GM12878 (cell line): ENCODE data around the gene CDX1. TPM values are rescaled to one million over a fixed set of nuclear protein-coding genes. Genes with fewer than 3 reads are reported as not detected.

Experiments
- ATAC-seq: fragments of 200-7000 bp; cut with Tn5 transposase; 3 replicates; pipeline ENCODE4 v1.9.1; 2020; ENCODE audit warnings: mild to moderate bottlenecking, moderate library complexity
- BruUV-seq: library from RNA; stranded (reverse); fragments of 400-500 nt; replicated peaks from 2 replicates; lab custom pipeline; 2021; lab: Mats Ljungman, UMichigan
- CTCF ChIA-PET: fragments of 300-600 bp; sonication (Branson Sonifier 250); formaldehyde crosslinking; extraction: SDS; loops from one replicate; lab custom pipeline; 2021; ENCODE audit warnings: inconsistent platforms; lab: Yijun Ruan, JAX
- POLR2A ChIA-PET: fragments of 350-600 bp; formaldehyde crosslinking; extraction: SDS; loops from one replicate; lab custom pipeline; 2021; ENCODE audit warnings: inconsistent platforms; lab: Charles Lee
- RAD21 ChIA-PET: fragments of 300-600 bp; sonication (Branson Sonifier 250); formaldehyde crosslinking; loops from one replicate; lab custom pipeline; 2023; ENCODE audit warnings: antibody characterized with exemption; ENCODE audit not compliant: unreplicated experiment; lab: Charles Lee
- SMC1A ChIA-PET: fragments of 300-600 bp; sonication (Branson Sonifier 250); formaldehyde crosslinking; loops from one replicate; lab custom pipeline; 2023; ENCODE audit not compliant: unreplicated experiment, uncharacterized antibody; lab: Charles Lee
- DNase-seq: peaks from one replicate; pipeline ENCODE4 v3.0.0-alpha.2; 2011; ENCODE audit warnings: low read depth, low spot score
- FAIRE-seq: peaks from 3 replicates; lab custom pipeline; 2011; peaks lifted over from hg19 to GRCh38; lab: Jason Lieb, UNC
- H2AFZ ChIP-seq: 2 replicates; pipeline ENCODE4 v1.6.0; 2011; ENCODE audit warnings: low read depth, low read length, control low read depth; ENCODE audit not compliant: control insufficient read depth
- H3K27ac ChIP-seq: 2 replicates; pipeline ENCODE4 v1.5.1; 2011; ENCODE audit warnings: control low read depth; ENCODE audit not compliant: control insufficient read depth, insufficient read depth
- H3K27me3 ChIP-seq, 2 experiments: replicated peaks in 1 of 2; 2 replicates each; pipeline versions ENCODE4 v1.6.0 to v1.6.1; 2011; ENCODE audit warnings: low read length in 1 of 2; ENCODE audit not compliant: control insufficient read depth in 2 of 2, insufficient read depth in 2 of 2
- H3K36me3 ChIP-seq, 2 experiments: 2 replicates each; pipeline ENCODE4 v1.5.1; 2011; ENCODE audit warnings: low read length in 1 of 2; ENCODE audit not compliant: control insufficient read depth in 2 of 2, insufficient read depth in 2 of 2
- H3K4me1 ChIP-seq: 2 replicates; pipeline ENCODE4 v1.6.1; 2011; ENCODE audit warnings: mild to moderate bottlenecking, low read length, moderate library complexity, mixed read lengths; ENCODE audit not compliant: control insufficient read depth, insufficient read depth
- H3K4me2 ChIP-seq: 2 replicates; pipeline ENCODE4 v1.6.0; 2011; ENCODE audit warnings: control low read depth; ENCODE audit not compliant: control insufficient read depth, insufficient read depth
- H3K4me3 ChIP-seq: fragments of 200-600 bp; sonication (generic); 2 replicates; pipeline ENCODE4 v1.5.1; 2016
- H3K79me2 ChIP-seq: 2 replicates; pipeline ENCODE4 v1.6.0; 2011; ENCODE audit warnings: low read length; ENCODE audit not compliant: control insufficient read depth, insufficient read depth
- H3K9ac ChIP-seq: 2 replicates; pipeline ENCODE4 v1.8.0; 2011; ENCODE audit warnings: low read length, control low read depth, mixed read lengths; ENCODE audit not compliant: control insufficient read depth, insufficient read depth
- H3K9me3 ChIP-seq: replicated peaks from 3 replicates; pipeline ENCODE4 v1.5.1; 2011; ENCODE audit warnings: mild to moderate bottlenecking, low read length; ENCODE audit not compliant: control insufficient read depth, insufficient read depth
- H4K20me1 ChIP-seq: 2 replicates; pipeline ENCODE4 v1.6.0; 2011; ENCODE audit not compliant: control insufficient read depth, insufficient read depth
- CREB1 ChIP-seq: IDR thresholded peaks from 2 replicates; pipeline ENCODE4 v1.6.1; 2012; ENCODE audit warnings: low read depth, mild to moderate bottlenecking, inconsistent platforms
- EP300 ChIP-seq, 2 experiments: fragments of 150-350 bp in 1 of 2; IDR thresholded peaks; 2 replicates each; pipeline ENCODE4 v1.6.1; 2011 to 2012; ENCODE audit warnings: low read depth in 2 of 2, low read length in 2 of 2, borderline replicate concordance in 1 of 2, improper control_type of control experiment in 1 of 2, inconsistent platforms in 1 of 2; ENCODE audit not compliant: control insufficient read depth in 1 of 2
- FOXM1 ChIP-seq: IDR thresholded peaks from 2 replicates; pipeline ENCODE4 v1.6.1; 2012; ENCODE audit warnings: low read depth, mild to moderate bottlenecking, inconsistent platforms, low read length, moderate library complexity
- IRF4 ChIP-seq: IDR thresholded peaks from 2 replicates; pipeline ENCODE4 v1.6.1; 2011; ENCODE audit warnings: low read depth, low read length
- KLF5 ChIP-seq: fragments of 450-650 bp; IDR thresholded peaks from 2 replicates; pipeline ENCODE4 v1.6.1; 2014; ENCODE audit warnings: mild to moderate bottlenecking; ENCODE audit not compliant: partially characterized antibody
- SIN3A ChIP-seq: IDR thresholded peaks from 2 replicates; pipeline ENCODE4 v1.6.1; 2012; ENCODE audit warnings: low read depth, low read length, improper control_type of control experiment
- SIX5 ChIP-seq: IDR thresholded peaks from 2 replicates; pipeline ENCODE4 v1.6.1; 2011; ENCODE audit warnings: mild to moderate bottlenecking, low read depth, low read length, moderate library complexity; ENCODE audit not compliant: severe bottlenecking
- TCF12 ChIP-seq: IDR thresholded peaks from 2 replicates; pipeline ENCODE4 v1.6.1; 2011; ENCODE audit warnings: low read depth, mild to moderate bottlenecking, low read length
- WGBS: methylation state at CpG from one replicate; pipeline ENCODE4 v1.1.6; 2016; ENCODE audit warnings: low lambda C conversion rate; ENCODE audit not compliant: insufficient replicate concordance, insufficient coverage; ENCODE audit errors: missing lambda C conversion rate; 5-methylcytosine and 5-hydroxymethylcytosine counted together
- in situ Hi-C: fragments of 300-500 bp; cut with MboI; formaldehyde crosslinking; loops from 9 replicates; pipeline ENCODE4 v1.14.3; 2018; ENCODE audit warnings: mixed read lengths
- intact Hi-C: fragments of 100-400 bp; cut with micrococcal nuclease; formaldehyde crosslinking; loops from one replicate; pipeline ENCODE4 v1.14.2; 2022; ENCODE audit not compliant: unreplicated experiment
- polyA plus RNA-seq, 11 experiments: library from polyadenylated mRNA; depleted of rRNA in 4 of 11; unstranded in 6 of 11; stranded (reverse) in 5 of 11; fragments of >200 nt; fragmentation: Nextera tagmentation in 4 of 11; fragmentation: Illumina TruSeq in 1 of 11; extraction: Ambion mirVana in 4 of 11; extraction: Trizol in 1 of 11; gene quantifications; 1 replicate in 1 of 11; 2 replicates in 10 of 11; pipeline versions ENCODE4 v1.2.1 to v1.2.3, GENCODE V29; 2011 to 2016; ENCODE audit warnings: inconsistent platforms in 2 of 11, missing spikeins in 2 of 11, low read depth in 1 of 11
- total RNA-seq, 4 experiments: library from RNA; depleted of rRNA in 3 of 4; stranded (reverse); fragments of >200 nt in 3 of 4; fragmentation: Illumina TruSeq in 1 of 4; extraction: Trizol in 1 of 4; gene quantifications; 2 replicates each; pipeline versions ENCODE4 v1.2.1 to v1.2.3, GENCODE V29; 2013 to 2021
- TF ChIP-seq, protein P1 (sequence below): fragments of 450-650 bp; IDR thresholded peaks from 2 replicates; pipeline ENCODE4 v1.6.1; 2017; ENCODE audit warnings: mild to moderate bottlenecking
- TF ChIP-seq, protein P2 (sequence below): fragments of 450-650 bp; IDR thresholded peaks from 2 replicates; pipeline ENCODE4 v1.6.1; 2017; ENCODE audit warnings: mild to moderate bottlenecking, moderate library complexity

The CDX1 gene
- total and polyA plus RNA-seq, 10 of the 15 experiments (the other 5 are each of a cell fraction or from before 2014, with no cell fraction given) = not detected

DNA sequence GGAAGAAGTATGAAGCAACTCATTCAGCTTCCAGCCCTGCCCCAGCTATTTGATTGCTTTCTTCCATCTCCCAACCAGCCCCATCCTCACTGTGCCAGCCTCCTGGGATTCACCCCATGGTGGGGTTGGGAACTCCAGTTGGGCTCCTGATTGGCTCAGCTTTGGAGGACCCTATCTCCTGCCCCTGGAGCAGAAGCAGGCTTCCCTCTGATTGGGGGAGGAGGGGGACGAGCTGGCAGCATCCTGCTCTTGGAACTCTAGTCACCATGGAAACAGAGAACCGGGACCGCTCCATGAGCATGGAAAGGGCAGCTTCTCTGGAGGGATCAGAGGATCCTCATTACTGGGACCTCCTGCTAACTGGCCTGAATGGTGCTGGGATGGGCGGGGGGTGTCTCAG lies 25.9 kb downstream of the CDX1 start:
- Histone ChIP-seq H3K9ac (no peak overlapping the region), H3K4me2 (no peak overlapping the region), H3K27ac (no peak overlapping the region), H4K20me1 (no peaks in the 10 kb centered on the region; the same call in 1 of the 2 replicates), H3K36me3 (no peaks in the 10 kb centered on the region), H3K79me2 (no peaks in the 10 kb centered on the region)
- ATAC-seq = no peak
- intact Hi-C loops (no loop called here), in situ Hi-C loops (no loop called here)
- RAD21 ChIA-PET = interaction anchor here (0.6 kb wide), 1 partner anchor 29 kb away, joined by 3 read pairs; no protein-coding TSS in a partner anchor
- no peak for FAIRE-seq
- no TSS peak for BruUV-seq
- no peak for TF ChIP-seq FOXM1
- TF ChIP-seq, all 136 proteins: peak for 0
- peaks cover 0 to 5% of the 10 kb centered on the region in 2 experiments; a peak in 3 of 4 replicates for H3K27me3 ChIP-seq
- 36% methylated on average over 4 of the region's 4 CpGs for WGBS
- no peak overlapping the region for H2AFZ ChIP-seq
- no peak for DNase-seq
- CTCF ChIA-PET = interaction anchor here (1.1 kb wide), 1 partner anchor 16 kb away, joined by 3 read pairs; no protein-coding TSS in a partner anchor
- POLR2A ChIA-PET = no interaction called here
- no peaks in the 10 kb centered on the region for H3K4me1 ChIP-seq
- no peak overlapping the region for H3K4me3 ChIP-seq
- no peaks in the 10 kb centered on the region for H3K9me3 ChIP-seq
- SMC1A ChIA-PET = interaction anchor here (0.7 to 1.3 kb wide), 2 partner anchors 12 to 150 kb away, joined by 3 read pairs; no protein-coding TSS in a partner anchor

DNA sequence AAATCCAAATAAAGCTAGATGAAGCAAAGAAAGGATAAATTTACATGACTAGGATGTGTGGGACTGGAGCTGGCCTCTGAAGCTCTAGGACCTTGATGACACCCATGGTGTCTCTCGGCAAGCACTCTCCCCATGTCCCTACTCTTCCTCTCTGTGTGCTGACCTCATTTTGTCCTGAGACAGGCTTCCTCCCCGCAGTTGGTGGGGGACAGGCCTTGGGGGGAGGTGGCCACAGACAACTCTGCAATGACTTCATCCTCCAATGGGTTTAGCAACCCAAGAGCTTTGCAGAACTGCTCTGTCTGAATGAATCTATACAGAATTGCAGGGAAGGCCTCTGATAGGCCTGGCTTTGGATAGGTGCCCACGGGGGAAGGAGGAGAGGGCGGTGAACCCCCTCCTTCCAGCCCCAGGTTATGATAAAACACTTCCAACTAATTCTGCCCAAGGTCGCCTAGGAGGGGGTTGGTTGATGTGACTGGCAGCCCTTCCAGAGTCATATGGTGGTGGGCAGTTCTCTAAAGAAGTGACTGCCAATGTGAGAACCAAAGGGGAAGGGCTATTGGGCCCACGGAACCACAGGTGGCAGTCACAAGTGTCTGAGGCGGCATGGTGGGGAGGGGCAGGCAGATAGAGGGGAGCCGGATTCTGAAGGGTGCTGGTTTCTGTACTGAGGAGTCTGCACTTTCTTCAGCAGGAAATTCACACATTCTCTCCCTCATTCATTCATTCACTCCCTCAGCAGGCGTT lies 29.3 kb downstream of the CDX1 start:
- ATAC-seq (no peak), DNase-seq (no peak), FAIRE-seq (no peak)
- Histone ChIP-seq H3K79me2 (no peaks in the 10 kb centered on the region), H3K4me2 (no peak overlapping the region), H3K4me1 (no peaks in the 10 kb centered on the region), H3K4me3 (no peak overlapping the region), H3K27me3 (peaks cover 4 to 6% of the 10 kb centered on the region in 2 experiments), H3K9ac (no peak overlapping the region), H3K27ac (no peak overlapping the region), H3K9me3 (no peaks in the 10 kb centered on the region), H3K36me3 (no peaks in the 10 kb centered on the region), H2AFZ (no peak overlapping the region), H4K20me1 (no peaks in the 10 kb centered on the region; the same call in 1 of the 2 replicates)
- WGBS = 22% methylated on average over 9 of the region's 9 CpGs
- SMC1A ChIA-PET = interaction anchor here (1.0 kb wide), 1 partner anchor 155 kb away, joined by 4 read pairs; no protein-coding TSS in a partner anchor
- intact Hi-C loops = no loop called here
- POLR2A ChIA-PET = no interaction called here
- CTCF ChIA-PET = interaction anchor here (1.7 kb wide), 1 partner anchor 20 kb away, joined by 4 read pairs; no protein-coding TSS in a partner anchor
- BruUV-seq = no TSS peak
- in situ Hi-C loops = no loop called here
- RAD21 ChIA-PET = no interaction called here
- TF ChIP-seq KLF5 (no peak), SIX5 (no peak), TCF12 (no peak), SIN3A (no peak), IRF4 (no peak), EP300 (IDR thresholded peaks at IDR 0.05; ENCODE audit: borderline replicate concordance in 1 of 2, control insufficient read depth in 1 of 2, low read depth in 2 of 2, low read length in 2 of 2) (no peak), CREB1 (no peak)
- TF ChIP-seq, protein P1, sequence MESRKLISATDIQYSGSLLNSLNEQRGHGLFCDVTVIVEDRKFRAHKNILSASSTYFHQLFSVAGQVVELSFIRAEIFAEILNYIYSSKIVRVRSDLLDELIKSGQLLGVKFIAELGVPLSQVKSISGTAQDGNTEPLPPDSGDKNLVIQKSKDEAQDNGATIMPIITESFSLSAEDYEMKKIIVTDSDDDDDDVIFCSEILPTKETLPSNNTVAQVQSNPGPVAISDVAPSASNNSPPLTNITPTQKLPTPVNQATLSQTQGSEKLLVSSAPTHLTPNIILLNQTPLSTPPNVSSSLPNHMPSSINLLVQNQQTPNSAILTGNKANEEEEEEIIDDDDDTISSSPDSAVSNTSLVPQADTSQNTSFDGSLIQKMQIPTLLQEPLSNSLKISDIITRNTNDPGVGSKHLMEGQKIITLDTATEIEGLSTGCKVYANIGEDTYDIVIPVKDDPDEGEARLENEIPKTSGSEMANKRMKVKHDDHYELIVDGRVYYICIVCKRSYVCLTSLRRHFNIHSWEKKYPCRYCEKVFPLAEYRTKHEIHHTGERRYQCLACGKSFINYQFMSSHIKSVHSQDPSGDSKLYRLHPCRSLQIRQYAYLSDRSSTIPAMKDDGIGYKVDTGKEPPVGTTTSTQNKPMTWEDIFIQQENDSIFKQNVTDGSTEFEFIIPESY = no peak
- TF ChIP-seq, protein P2, sequence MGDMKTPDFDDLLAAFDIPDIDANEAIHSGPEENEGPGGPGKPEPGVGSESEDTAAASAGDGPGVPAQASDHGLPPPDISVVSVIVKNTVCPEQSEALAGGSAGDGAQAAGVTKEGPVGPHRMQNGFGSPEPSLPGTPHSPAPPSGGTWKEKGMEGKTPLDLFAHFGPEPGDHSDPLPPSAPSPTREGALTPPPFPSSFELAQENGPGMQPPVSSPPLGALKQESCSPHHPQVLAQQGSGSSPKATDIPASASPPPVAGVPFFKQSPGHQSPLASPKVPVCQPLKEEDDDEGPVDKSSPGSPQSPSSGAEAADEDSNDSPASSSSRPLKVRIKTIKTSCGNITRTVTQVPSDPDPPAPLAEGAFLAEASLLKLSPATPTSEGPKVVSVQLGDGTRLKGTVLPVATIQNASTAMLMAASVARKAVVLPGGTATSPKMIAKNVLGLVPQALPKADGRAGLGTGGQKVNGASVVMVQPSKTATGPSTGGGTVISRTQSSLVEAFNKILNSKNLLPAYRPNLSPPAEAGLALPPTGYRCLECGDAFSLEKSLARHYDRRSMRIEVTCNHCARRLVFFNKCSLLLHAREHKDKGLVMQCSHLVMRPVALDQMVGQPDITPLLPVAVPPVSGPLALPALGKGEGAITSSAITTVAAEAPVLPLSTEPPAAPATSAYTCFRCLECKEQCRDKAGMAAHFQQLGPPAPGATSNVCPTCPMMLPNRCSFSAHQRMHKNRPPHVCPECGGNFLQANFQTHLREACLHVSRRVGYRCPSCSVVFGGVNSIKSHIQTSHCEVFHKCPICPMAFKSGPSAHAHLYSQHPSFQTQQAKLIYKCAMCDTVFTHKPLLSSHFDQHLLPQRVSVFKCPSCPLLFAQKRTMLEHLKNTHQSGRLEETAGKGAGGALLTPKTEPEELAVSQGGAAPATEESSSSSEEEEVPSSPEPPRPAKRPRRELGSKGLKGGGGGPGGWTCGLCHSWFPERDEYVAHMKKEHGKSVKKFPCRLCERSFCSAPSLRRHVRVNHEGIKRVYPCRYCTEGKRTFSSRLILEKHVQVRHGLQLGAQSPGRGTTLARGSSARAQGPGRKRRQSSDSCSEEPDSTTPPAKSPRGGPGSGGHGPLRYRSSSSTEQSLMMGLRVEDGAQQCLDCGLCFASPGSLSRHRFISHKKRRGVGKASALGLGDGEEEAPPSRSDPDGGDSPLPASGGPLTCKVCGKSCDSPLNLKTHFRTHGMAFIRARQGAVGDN = no peak
